Activated T-helper 1 cell treated with anti-CD3 and anti-CD28 coated beads, Interleukin-2, amount 50 U/mL, for 16 hours (primary cell): ENCODE data around the gene SMIM1.
"Not testable (repeated sequence)": the region's sequence is repeated elsewhere in the genome, so short reads cannot be mapped to it uniquely, and the experiment has no call there.

Experiments
- DNase-seq, 2 donors: peaks; one replicate each; pipeline ENCODE4 v3.0.0-alpha.2; 2020; ENCODE audit warnings: low read depth in 1 of 2, low spot score in 1 of 2

SMIM1 gene

DNA sequence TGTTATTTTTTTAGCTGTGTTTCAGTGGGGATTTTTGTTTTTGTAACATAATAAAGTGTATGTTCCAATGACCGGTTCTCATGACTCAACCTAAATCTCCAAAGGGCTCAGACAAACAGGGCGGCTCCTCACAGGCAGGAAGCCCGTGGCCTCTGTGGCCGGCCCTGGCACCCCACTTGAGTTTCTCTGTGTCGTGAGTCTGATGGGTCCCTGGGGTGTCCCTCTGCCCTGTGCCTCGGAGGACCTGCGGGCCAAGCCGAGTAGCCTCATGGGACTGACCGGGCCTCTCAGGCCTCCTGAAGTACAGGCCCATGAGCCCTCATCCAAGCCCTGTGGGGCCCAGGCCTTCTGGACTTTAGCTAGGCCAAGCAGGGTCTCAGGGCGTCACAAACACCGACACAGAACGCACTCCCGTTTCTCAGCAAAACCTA, 36.4 kb upstream of the SMIM1 start:
- no peak for DNase-seq

- DNase-seq, result no peak
Observed at GRCh38 chr1:3736708-3737107, 35.8 kb upstream of the SMIM1 start.

DNA sequence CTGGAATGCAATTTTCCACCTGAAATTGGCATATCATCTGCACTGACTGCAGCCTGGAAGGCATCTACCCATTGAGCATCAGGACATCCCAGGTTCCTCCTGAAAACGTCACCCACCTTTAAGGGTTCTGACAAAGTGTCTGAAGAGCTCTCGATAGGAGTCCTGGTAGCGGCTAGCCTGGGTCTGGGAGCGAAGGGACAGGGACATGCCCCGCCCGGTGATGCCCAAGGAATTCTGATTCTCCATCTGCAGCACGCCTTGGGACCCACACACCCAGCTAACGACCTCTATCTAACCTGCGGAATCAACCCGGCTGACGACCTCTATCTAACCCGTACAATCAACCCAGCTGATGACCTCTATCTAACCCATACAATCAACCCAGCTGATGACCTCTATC, 33.6 kb upstream of the SMIM1 start:
- DNase-seq, result no peak

DNA sequence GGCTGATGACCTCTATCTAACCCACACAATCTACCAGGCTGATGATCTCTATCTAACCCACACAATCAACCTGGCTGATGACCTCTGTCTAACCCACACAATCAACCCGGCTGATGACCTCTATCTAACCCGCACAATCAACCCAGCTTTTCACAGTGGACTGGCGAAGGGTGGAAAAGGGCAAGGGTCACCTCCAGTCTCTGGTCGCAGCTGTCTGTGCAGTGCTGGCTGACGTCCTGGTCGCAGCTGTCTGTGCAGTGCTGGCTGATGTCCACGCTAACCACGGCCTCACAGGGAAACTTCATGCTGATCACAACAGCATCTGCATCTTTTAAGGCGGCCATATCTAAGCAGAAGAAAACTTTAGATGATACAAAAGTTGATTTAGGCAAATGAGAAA, 32.5 kb upstream of the SMIM1 start:
- DNase-seq, result no peak

GRCh38 chr1:3740752-3741151, 31.8 kb upstream of the SMIM1 start:
- DNase-seq, result no peak

- DNase-seq, result no peak
Observed at GRCh38 chr1:3741566-3742438, 30.7 kb upstream of the SMIM1 start.

DNA sequence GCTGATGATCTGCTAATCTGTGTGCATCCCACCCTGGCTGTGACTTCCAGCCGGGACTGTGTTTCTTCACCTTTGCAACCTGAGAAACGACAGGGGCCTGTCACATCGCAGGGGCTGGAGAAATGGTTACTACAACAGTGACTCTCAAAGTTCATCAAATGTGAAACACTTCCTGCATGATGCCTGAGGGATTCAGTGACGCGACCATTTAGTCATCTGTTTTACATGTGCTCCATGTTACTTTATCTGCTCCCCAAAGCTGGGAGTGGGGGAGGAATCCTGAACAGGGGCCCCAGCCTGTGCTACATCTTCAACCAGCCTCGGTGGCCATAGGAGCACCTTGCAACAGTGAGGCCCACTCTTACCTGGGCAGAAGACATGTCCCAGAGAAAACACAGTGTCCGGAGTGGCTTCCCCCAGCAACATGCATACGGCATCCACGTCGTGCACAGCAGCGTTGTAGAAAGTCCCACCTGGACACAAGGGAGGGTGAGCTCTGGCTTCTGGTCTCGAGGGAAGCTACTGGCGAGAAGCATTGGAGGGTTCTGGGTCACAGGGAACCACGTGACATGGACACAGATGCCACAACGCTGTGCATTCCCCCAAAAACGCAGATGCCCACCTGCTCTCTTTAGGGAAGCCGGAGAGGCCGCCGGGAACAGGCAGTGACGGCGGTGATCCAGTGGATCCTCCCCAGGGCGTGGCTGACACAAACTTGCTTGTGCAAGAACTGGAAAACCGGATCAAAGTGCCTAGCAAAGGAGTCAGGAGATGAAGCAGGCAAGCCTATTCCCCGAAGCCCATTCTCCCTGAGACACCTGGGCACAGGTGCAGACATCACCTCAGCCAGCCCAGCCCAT, 29.9 kb upstream of the SMIM1 start:
- no peak for DNase-seq

- DNase-seq, result no peak
Observed at GRCh38 chr1:3743421-3743820, 29.1 kb upstream of the SMIM1 start.

DNA sequence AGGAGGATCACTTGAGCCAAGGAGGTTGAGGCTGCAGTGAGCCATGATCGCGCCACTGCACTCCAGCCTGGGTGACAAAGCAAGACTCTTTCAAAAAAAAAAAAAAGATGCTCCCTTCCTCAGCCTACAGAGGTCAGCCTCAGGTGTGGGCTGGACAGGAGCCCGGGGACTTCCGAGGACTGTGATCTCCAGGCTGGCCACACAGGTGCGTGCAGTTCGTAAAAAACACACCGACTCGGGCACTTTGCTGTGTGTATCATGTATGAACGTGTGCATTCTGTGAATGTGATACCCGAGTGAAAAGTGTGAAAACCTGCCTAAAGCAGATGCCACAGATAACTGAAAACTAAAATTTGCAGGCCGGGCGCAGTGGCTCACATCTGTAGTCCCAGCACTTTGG, 28.7 kb upstream of the SMIM1 start:
- DNase-seq, result no peak

GRCh38 chr1:3744646-3745045, 27.9 kb upstream of the SMIM1 start:
- no peak for DNase-seq

DNA sequence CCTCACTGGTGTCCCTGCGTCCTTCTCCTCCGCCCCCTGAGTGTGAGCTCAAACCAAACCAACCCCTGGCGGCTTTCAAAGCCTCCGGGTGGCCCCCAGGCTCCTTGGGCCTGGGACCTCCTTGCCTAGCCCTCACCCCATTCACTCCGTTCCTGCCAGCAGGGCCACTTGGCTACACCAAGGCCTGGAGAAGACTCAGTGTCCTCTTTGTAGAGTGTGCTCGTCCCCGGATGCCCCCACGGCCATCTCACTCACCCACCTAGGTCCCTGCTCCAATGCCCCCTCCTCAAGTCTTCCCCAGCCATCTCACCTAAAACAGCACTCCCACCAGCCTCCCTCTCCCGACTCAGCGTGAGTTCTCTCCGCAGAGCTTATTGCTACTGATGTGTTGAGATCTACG, 27.5 kb upstream of the SMIM1 start:
- DNase-seq, result no peak

- DNase-seq, result no peak
Observed at GRCh38 chr1:3745590-3746381, 26.8 kb upstream of the SMIM1 start.

DNA sequence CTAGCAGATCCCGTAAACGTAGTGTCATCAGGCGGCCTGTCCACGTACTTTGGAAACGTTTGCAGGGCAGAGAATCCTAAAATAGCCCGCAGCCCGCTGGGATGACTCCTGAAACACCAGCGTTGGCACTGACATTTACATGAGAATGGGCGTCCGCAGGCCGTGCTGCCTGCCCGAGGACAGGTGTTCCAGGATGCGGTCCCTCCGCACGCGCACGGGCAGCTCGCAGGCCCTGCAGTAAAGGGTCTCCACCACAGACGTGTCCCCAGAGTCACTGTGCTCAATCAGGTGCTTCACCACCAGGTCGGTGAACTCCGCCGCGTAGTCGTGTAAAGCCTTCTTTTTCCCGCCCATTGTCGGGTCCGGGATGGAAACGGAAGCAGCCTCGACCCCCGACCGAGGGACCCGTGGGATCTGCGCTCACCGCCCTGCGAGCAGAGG, 26.1 kb upstream of the SMIM1 start:
- DNase-seq, result no peak

GRCh38 chr1:3746830-3747521, 25.6 kb upstream of the SMIM1 start:
- peak; percentile 77 to 81 for DNase-seq

GRCh38 chr1:3747522-3747848, 25.1 kb upstream of the SMIM1 start:
- no peak for DNase-seq

DNA sequence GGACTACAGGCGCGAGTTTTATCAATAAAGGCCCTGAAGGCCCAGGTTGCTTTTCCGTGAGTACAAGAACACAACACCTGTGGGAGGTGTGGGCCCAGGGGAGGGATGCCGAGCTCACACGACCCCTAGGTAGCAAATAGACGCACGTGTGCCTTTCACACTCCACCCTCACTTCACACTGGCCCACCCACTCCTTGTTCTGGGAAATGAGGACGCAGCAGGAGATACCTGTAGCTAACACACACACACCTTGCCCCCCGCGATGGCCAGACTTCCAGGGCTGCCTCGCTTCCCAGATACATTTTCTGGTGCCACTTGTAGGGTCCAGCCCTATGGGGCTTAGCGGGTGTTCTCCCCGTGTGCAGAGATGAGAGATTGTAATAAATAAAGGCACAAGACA, 24.6 kb upstream of the SMIM1 start:
- no peak for DNase-seq

DNA sequence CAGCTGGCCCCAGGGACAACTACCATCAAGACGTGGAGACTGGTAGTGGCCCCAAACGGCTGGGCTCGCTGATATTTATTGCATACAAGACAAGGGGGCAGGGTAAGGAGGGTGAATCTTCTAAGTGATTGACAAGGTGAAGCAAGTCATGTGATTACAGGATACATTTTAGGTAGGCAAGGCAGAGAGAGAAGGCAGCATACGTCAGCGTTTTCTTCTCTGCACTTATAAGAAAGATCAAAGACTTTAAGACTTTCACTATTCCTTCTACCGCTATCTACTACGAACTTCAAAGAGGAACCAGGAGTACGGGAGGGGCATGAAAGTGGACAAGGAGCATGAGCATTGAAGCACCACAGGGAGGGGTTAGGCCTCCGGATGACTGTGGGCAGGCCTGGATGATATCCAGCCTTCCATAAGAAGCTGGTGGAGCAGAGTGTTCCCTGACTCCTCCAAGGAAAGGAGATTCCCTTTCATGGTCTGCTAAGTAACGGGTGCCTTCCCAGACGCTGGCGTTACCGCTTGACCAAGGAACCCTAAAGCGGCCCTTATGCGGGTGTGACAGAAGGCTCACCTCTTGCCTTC, 24.1 kb upstream of the SMIM1 start:
- DNase-seq, result not testable (repeated sequence)

DNA sequence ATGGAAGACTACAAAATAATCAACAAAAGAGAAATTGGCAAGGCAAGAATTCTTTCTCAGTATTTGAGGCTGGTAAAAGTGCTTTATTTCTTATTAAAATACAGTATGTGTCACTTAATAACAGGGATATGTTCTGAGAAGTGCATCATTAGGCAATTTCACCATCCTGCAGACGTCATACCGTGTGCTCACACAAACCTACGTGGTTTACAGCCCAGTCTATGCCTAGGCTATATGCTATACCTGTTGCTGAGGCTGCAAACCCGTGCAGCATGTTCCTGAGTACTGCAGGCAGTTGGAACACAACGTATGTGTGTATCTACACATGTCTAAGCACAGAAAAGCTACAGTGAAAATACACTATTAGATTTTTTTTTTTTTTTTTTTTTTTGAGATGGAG, 23.0 kb upstream of the SMIM1 start:
- DNase-seq, result no peak

DNA sequence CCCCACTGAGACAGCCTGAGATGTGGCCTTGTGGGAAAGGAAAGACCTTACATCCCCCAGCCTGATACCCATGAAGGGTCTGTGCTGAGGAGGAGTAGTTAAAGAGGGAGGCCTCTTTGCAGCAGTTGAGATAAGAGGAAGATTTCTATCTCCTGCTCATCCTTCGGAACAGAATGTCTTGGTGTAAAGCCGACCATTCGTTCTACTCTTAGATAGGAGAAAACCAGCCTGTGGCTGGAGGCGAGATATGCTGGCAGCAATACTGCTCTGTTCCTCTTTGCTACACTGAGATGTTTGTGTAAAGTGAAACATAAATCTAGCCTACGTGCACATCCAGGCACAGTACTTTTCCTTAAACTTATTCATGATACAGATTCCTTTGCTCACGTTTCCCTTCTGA, 21.8 kb upstream of the SMIM1 start:
- no peak for DNase-seq

DNA sequence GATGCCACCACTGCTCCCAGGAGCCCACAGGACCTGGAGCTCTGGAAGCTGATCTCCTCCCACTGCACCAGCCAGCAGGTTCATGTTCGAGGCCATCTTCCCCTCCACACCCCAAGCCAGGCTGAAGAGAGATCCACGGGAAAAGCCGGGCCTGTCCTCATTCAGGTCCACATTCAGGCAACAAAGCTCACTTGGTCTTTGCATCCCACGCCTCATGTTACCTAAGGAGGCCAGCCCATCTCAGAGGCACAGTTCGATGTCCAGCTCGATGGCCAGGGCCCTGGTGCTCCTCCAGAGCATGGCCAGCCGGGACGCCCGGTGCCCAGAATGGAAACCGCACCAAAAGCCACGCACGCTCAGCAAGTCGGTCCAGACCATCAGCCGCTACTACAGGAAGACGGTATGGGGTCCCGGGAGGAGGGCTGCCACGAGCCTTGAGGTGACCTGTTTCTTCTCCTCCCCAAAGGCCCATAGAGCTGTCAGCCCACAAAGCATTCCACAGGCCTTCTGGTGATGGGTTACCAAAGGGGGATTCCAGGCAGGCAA, 20.1 kb upstream of the SMIM1 start, which contains the start of gene CCDC27:
CCDC27 (plus strand) TSS at position 51 of the 546 bp plus-strand sequence; CDS start at position 83, 32 bp downstream.
- DNase-seq, result no peak
